BJ (cell line): ENCODE results near the gene BEST4. TPM values are rescaled to one million over a fixed set of nuclear protein-coding genes. Genes with fewer than 3 reads are reported as not detected.
"Not testable (repeated sequence)": the region's sequence is repeated elsewhere in the genome, so short reads cannot be mapped to it uniquely, and the experiment has no call there.

Experiments
- CTCF ChIA-PET: fragments of 350-600 bp; formaldehyde crosslinking; extraction: SDS; loops from one replicate; lab custom pipeline; 2021; ENCODE audit warnings: antibody characterized with exemption, inconsistent platforms; lab: Yijun Ruan, JAX
- POLR2A ChIA-PET: fragments of 300-600 bp; sonication (Branson Sonifier 250); formaldehyde crosslinking; extraction: SDS; loops from one replicate; lab custom pipeline; 2021; ENCODE audit warnings: antibody characterized with exemption; lab: Charles Lee
- DNase-seq: peaks from one replicate; pipeline ENCODE4 v3.0.0-alpha.2; 2011; ENCODE audit warnings: low read depth
- H3K27me3 ChIP-seq: 2 replicates; pipeline ENCODE4 v1.6.0; 2011; ENCODE audit warnings: low read length; ENCODE audit not compliant: control insufficient read depth, insufficient read depth
- H3K36me3 ChIP-seq: 2 replicates; pipeline ENCODE4 v1.5.1; 2011; ENCODE audit warnings: low read length; ENCODE audit not compliant: control insufficient read depth, insufficient read depth
- H3K4me3 ChIP-seq: 2 replicates; pipeline ENCODE4 v1.5.1; 2011; ENCODE audit warnings: low read depth, mild to moderate bottlenecking, control low read depth, low read length
- CTCF ChIP-seq: IDR thresholded peaks from 2 replicates; pipeline ENCODE4 v1.5.1; 2011; ENCODE audit warnings: low read depth, mild to moderate bottlenecking, control low read depth, inconsistent platforms, low read length, moderate library complexity; ENCODE audit not compliant: insufficient read depth
- polyA plus RNA-seq: library from polyadenylated mRNA; depleted of rRNA; stranded (reverse); fragments of >200 nt; gene quantifications from 2 replicates; pipeline ENCODE4 v1.2.3, GENCODE V29; 2011

The BEST4 gene
- polyA plus RNA-seq, 1 experiment, result 0.16 TPM

GRCh38 chr1:44811234-44811633, 23.3 kb upstream of the BEST4 start:
- DNase-seq, result no peak
- ChIA-PET CTCF (interaction anchor here (1.2 to 3.3 kb wide), 2 partner anchors 8 to 10 kb away, joined by 5 to 14 read pairs; partner anchors contain the start of gene PLK3), POLR2A (interaction anchor here (0.6 kb wide), 1 partner anchor 497 kb away, joined by 4 read pairs; no protein-coding TSS in a partner anchor)
- Histone ChIP-seq H3K27me3 (no peaks in the 10 kb centered on the region), H3K36me3 (peaks cover 17% of the 10 kb centered on the region), H3K4me3 (no peak overlapping the region)
- TF ChIP-seq CTCF, result no peak

GRCh38 chr1:44810762-44811105, 22.8 kb upstream of the BEST4 start:
- POLR2A ChIA-PET, result interaction anchor here (0.6 kb wide), 1 partner anchor 496 kb away, joined by 4 read pairs; no protein-coding TSS in a partner anchor
- peaks cover 15% of the 10 kb centered on the region for H3K36me3 ChIP-seq
- CTCF ChIA-PET, result interaction anchor here (1.2 to 3.3 kb wide), 2 partner anchors 8 to 10 kb away, joined by 5 to 14 read pairs; partner anchors contain the start of gene PLK3
- not testable (repeated sequence) for H3K27me3 ChIP-seq, H3K4me3 ChIP-seq, DNase-seq

GRCh38 chr1:44810101-44810761, 22.3 kb upstream of the BEST4 start:
- POLR2A ChIA-PET, result interaction anchor here (1.3 to 3.2 kb wide), 2 partner anchors 9 to 10 kb away, joined by 3 to 9 read pairs; no protein-coding TSS in a partner anchor

GRCh38 chr1:44808938-44809917, 21.3 kb upstream of the BEST4 start:
- peak; percentile 33 for TF ChIP-seq CTCF
- ChIA-PET CTCF (interaction anchor here (0.7 to 2.9 kb wide), 12 partner anchors 9 to 313 kb away, joined by 3 to 17 read pairs (median 5); partner anchors contain the start of genes BEST4, HECTD3, PLK3 and TMEM53), POLR2A (interaction anchor here (0.7 to 3.2 kb wide), 3 partner anchors 9 to 78 kb away, joined by 3 to 9 read pairs (median 3); no protein-coding TSS in a partner anchor)
- Histone ChIP-seq H3K27me3 (no peaks in the 10 kb centered on the region), H3K36me3 (peaks cover 20% of the 10 kb centered on the region), H3K4me3 (peak overlapping the region; percentile 59)
- DNase-seq, result no peak

More at GRCh38 chr1:44810101-44810761, 22.3 kb upstream of the BEST4 start:
- peaks cover 19% of the 10 kb centered on the region for H3K36me3 ChIP-seq
- no peaks in the 10 kb centered on the region for H3K27me3 ChIP-seq
- CTCF ChIA-PET, result interaction anchor here (0.6 to 2.5 kb wide), 5 partner anchors 8 to 762 kb away, joined by 3 to 17 read pairs (median 5); partner anchors contain the start of gene PLK3
- no peak for DNase-seq
- peak overlapping the region; percentile 59 for H3K4me3 ChIP-seq
- TF ChIP-seq CTCF, result no peak

- no peak for DNase-seq
- H3K4me3 ChIP-seq, result peak within 1 kb of the TSS; percentile 59
- POLR2A ChIA-PET, result interaction anchor here (0.6 to 3.2 kb wide), 2 partner anchors 11 to 78 kb away, joined by 3 to 9 read pairs; partner anchors contain the start of gene RNU5D-1
- H3K36me3 ChIP-seq, result peaks cover 24% of the 10 kb centered on the region
- CTCF ChIA-PET, result interaction anchor here (0.9 to 2.9 kb wide), 11 partner anchors 8 to 206 kb away, joined by 3 to 17 read pairs (median 5); partner anchors contain the start of genes BEST4, HECTD3, PLK3 and TMEM53
- no peak for TF ChIP-seq CTCF
- no peaks in the 10 kb centered on the region for H3K27me3 ChIP-seq
Observed at GRCh38 chr1:44808063-44808937, 20.3 kb upstream of the BEST4 start, which contains the start of gene BTBD19. TSS of gene BTBD19 (plus strand) at chr1:44808523. CDS start at chr1:44808821, 298 bp downstream.
